C4-2B (cell line): ENCODE data around the gene NDUFAF4.

ENCODE experiments used
- CTCF ChIP-seq: fragments of 450-650 bp; conservative IDR thresholded peaks from 2 replicates; pipeline ENCODE4 v1.5.1; 2017; ENCODE audit warnings: mild to moderate bottlenecking
- ZFX ChIP-seq: fragments of 450-650 bp; IDR thresholded peaks from 2 replicates; pipeline ENCODE4 v1.6.1; 2017

- TF ChIP-seq CTCF (no peak), ZFX (no peak)
Measured at GRCh38 chr6:96926425-96926824, 28.7 kb upstream of the NDUFAF4 start.
